ENCODE measurements around the gene PRSS53. TPM values are rescaled to one million over a fixed set of nuclear protein-coding genes. Genes with fewer than 3 reads are reported as not detected.

Gene PRSS53
- total RNA-seq, 1 experiment from 2014 or later: 3.4 TPM

DNA sequence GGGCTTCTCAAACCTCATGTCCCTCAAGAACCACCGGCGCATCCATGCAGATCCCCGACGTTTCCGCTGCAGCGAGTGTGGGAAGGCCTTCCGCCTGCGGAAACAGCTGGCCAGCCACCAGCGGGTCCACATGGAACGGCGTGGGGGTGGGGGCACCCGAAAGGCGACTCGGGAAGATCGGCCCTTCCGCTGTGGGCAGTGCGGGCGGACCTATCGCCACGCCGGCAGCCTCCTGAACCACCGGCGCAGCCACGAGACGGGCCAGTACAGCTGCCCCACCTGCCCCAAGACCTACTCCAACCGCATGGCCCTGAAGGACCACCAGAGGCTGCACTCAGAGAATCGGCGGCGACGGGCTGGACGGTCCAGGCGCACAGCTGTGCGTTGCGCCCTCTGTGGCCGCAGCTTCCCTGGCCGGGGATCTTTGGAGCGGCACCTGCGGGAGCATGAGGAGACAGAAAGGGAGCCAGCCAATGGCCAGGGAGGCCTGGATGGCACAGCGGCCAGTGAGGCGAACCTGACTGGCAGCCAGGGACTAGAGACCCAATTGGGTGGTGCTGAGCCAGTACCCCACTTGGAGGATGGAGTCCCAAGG, 8.6 kb downstream of the PRSS53 start:
- Histone ChIP-seq H3K36me3 (ENCODE audit: control insufficient read depth, insufficient read depth, low read length) (no peaks in the 10 kb centered on the region; the same call in none of the 2 replicates), H3K27me3 (ENCODE audit: control insufficient read depth, insufficient read depth, low read length) (no peaks in the 10 kb centered on the region), H3K4me3 (ENCODE audit: low read depth in 2 of 2, low read length in 2 of 2) (no peak overlapping the region), H3K4me1 (ENCODE audit: control insufficient read depth, insufficient read depth, low read length) (0 out of 2 replicates have a peak, but pooled peaks cover 1% of the 10 kb centered on the region), H3K9me3 (ENCODE audit: control insufficient read depth, insufficient read depth, low read depth, low read length) (no peaks in the 10 kb centered on the region), H3K27ac (ENCODE audit: low read length) (no peak overlapping the region)
- DNase-seq (ENCODE audit: low read depth, low spot score) (no peak), ATAC-seq (no peak)
- CTCF ChIA-PET: no interaction called here
- no peak for TF ChIP-seq TCF7L2 (IDR thresholded peaks at IDR 0.05; ENCODE audit: low read depth, low read length)
- no peak for TF ChIP-seq SIN3A (IDR thresholded peaks at IDR 0.05; ENCODE audit: borderline replicate concordance, insufficient read depth, low read depth, low read length)
- TF ChIP-seq POLR2AphosphoS5 (IDR thresholded peaks at IDR 0.05; ENCODE audit: low read depth, low read length): no peak
- TF ChIP-seq, protein P1, sequence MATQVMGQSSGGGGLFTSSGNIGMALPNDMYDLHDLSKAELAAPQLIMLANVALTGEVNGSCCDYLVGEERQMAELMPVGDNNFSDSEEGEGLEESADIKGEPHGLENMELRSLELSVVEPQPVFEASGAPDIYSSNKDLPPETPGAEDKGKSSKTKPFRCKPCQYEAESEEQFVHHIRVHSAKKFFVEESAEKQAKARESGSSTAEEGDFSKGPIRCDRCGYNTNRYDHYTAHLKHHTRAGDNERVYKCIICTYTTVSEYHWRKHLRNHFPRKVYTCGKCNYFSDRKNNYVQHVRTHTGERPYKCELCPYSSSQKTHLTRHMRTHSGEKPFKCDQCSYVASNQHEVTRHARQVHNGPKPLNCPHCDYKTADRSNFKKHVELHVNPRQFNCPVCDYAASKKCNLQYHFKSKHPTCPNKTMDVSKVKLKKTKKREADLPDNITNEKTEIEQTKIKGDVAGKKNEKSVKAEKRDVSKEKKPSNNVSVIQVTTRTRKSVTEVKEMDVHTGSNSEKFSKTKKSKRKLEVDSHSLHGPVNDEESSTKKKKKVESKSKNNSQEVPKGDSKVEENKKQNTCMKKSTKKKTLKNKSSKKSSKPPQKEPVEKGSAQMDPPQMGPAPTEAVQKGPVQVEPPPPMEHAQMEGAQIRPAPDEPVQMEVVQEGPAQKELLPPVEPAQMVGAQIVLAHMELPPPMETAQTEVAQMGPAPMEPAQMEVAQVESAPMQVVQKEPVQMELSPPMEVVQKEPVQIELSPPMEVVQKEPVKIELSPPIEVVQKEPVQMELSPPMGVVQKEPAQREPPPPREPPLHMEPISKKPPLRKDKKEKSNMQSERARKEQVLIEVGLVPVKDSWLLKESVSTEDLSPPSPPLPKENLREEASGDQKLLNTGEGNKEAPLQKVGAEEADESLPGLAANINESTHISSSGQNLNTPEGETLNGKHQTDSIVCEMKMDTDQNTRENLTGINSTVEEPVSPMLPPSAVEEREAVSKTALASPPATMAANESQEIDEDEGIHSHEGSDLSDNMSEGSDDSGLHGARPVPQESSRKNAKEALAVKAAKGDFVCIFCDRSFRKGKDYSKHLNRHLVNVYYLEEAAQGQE (IDR thresholded peaks at IDR 0.05; ENCODE audit: insufficient read depth in 1 of 2, low read depth in 2 of 2, low read length in 1 of 2): no peak
- TF ChIP-seq, protein P2, sequence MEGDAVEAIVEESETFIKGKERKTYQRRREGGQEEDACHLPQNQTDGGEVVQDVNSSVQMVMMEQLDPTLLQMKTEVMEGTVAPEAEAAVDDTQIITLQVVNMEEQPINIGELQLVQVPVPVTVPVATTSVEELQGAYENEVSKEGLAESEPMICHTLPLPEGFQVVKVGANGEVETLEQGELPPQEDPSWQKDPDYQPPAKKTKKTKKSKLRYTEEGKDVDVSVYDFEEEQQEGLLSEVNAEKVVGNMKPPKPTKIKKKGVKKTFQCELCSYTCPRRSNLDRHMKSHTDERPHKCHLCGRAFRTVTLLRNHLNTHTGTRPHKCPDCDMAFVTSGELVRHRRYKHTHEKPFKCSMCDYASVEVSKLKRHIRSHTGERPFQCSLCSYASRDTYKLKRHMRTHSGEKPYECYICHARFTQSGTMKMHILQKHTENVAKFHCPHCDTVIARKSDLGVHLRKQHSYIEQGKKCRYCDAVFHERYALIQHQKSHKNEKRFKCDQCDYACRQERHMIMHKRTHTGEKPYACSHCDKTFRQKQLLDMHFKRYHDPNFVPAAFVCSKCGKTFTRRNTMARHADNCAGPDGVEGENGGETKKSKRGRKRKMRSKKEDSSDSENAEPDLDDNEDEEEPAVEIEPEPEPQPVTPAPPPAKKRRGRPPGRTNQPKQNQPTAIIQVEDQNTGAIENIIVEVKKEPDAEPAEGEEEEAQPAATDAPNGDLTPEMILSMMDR (IDR thresholded peaks at IDR 0.05): no peak
- no TSS peak for BruUV-seq (replicated peaks)
- intact Hi-C loops (cut with micrococcal nuclease; ENCODE audit: unreplicated experiment) (no loop called here), in situ Hi-C loops (cut with HindIII; ENCODE audit: low pct_unique_long_range_greater_than_20kb, low sequenced_read_pairs) (no loop called here)
- POLR2A ChIA-PET: no interaction called here

DNA sequence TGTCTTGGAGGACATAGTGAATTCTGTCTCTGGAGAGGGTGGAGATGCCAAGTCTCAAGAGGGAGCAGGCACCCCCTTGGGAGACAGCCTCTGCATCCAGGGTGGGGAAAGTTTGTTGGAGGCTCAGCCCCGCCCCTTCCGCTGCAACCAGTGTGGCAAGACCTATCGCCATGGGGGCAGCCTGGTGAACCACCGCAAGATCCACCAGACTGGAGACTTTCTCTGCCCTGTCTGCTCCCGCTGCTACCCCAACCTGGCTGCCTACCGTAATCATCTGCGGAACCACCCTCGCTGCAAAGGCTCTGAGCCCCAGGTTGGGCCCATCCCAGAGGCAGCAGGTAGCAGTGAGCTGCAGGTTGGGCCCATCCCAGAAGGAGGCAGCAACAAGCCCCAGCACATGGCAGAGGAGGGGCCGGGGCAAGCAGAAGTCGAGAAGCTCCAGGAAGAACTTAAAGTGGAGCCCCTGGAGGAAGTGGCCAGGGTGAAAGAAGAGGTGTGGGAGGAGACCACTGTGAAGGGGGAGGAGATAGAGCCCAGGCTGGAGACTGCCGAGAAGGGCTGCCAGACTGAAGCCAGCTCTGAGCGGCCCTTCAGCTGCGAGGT, 9.3 kb downstream of the PRSS53 start:
- ChIA-PET POLR2A (no interaction called here), CTCF (no interaction called here)
- no peak for TF ChIP-seq TCF7L2 (IDR thresholded peaks at IDR 0.05; ENCODE audit: low read depth, low read length)
- H3K27ac ChIP-seq (ENCODE audit: low read length): no peak overlapping the region
- in situ Hi-C loops (cut with HindIII; ENCODE audit: low pct_unique_long_range_greater_than_20kb, low sequenced_read_pairs) (no loop called here), intact Hi-C loops (cut with micrococcal nuclease; ENCODE audit: unreplicated experiment) (no loop called here)
- no peak for ATAC-seq
- BruUV-seq (replicated peaks): no TSS peak
- H3K27me3 ChIP-seq (ENCODE audit: control insufficient read depth, insufficient read depth, low read length): no peaks in the 10 kb centered on the region
- H3K36me3 ChIP-seq (ENCODE audit: control insufficient read depth, insufficient read depth, low read length): peaks cover 4% of the 10 kb centered on the region
- 0 out of 2 replicates have a peak, but pooled peaks cover 4% of the 10 kb centered on the region for H3K4me1 ChIP-seq (ENCODE audit: control insufficient read depth, insufficient read depth, low read length)
- no peak for DNase-seq (ENCODE audit: low read depth, low spot score)
- no peak overlapping the region for H3K4me3 ChIP-seq (ENCODE audit: low read depth in 2 of 2, low read length in 2 of 2)
- no peaks in the 10 kb centered on the region for H3K9me3 ChIP-seq (ENCODE audit: control insufficient read depth, insufficient read depth, low read depth, low read length)
